Measurements from ENCODE around the gene ATAD3A. TPM values are rescaled to one million over a fixed set of nuclear protein-coding genes. Genes with fewer than 3 reads are reported as not detected.
"Not testable (repeated sequence)": the region's sequence is repeated elsewhere in the genome, so short reads cannot be mapped to it uniquely, and the experiment has no call there.

The ATAD3A gene
- total RNA-seq, 1 donor from 2014 or later: 18.5 TPM

DNA sequence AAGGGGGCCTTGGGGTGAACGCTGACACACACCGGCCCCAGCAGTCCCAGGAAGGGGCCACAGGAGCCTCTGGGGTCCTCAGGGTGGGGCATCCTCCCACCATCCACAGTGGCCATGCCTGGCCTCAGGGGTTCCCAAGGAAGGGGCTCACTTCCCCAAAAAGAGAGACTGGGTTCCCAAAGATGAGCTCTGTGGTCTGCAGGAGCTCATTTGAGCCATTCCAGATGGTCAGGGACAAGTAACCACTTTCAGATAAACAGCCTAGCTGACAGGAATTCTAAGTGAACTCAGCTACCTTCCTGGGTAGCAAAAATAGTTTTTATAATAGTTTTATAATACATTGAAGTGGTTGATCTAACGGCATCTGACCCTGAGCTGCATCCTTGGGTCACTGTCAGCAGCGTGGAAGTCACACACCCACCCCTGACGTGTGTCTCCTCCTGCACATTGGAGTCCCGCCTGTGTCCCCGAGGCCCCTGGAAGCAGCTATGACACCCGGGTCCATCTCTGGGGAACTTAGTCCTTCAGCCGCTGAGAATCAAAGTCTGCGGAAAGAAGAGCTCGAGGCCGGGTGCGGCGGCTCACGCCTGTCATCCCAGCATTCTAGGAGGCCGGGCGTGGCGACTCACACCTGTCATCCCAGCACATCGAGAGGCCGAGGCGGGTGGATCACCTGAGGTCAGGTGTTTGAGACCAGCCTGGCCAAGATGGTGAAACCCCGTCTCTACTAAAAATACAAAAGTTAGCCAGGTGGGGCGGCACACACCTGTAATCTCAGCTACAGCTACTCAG, 34.2 kb downstream of the ATAD3A start:
- intact Hi-C loops (cut with DNase I): no loop called here
- ATAC-seq (ENCODE audit: poor library complexity): no peak
- DNase-seq: no peak

- ATAC-seq (ENCODE audit: poor library complexity): no peak
- intact Hi-C loops (cut with DNase I): no loop called here
- no peak for DNase-seq
Observed at GRCh38 chr1:1547011-1547410, 35.0 kb downstream of the ATAD3A start.

GRCh38 chr1:1547476-1547875, 35.5 kb downstream of the ATAD3A start:
- ATAC-seq (ENCODE audit: poor library complexity) (no peak), DNase-seq (no peak)
- intact Hi-C loops (cut with DNase I): no loop called here

GRCh38 chr1:1548591-1548990, 36.6 kb downstream of the ATAD3A start:
- ATAC-seq (ENCODE audit: poor library complexity) (no peak), DNase-seq (no peak)
- intact Hi-C loops (cut with DNase I): no loop called here

GRCh38 chr1:1550087-1550486, 38.1 kb downstream of the ATAD3A start:
- ATAC-seq (ENCODE audit: poor library complexity): no peak
- no peak for DNase-seq
- intact Hi-C loops (cut with DNase I): no loop called here

DNA sequence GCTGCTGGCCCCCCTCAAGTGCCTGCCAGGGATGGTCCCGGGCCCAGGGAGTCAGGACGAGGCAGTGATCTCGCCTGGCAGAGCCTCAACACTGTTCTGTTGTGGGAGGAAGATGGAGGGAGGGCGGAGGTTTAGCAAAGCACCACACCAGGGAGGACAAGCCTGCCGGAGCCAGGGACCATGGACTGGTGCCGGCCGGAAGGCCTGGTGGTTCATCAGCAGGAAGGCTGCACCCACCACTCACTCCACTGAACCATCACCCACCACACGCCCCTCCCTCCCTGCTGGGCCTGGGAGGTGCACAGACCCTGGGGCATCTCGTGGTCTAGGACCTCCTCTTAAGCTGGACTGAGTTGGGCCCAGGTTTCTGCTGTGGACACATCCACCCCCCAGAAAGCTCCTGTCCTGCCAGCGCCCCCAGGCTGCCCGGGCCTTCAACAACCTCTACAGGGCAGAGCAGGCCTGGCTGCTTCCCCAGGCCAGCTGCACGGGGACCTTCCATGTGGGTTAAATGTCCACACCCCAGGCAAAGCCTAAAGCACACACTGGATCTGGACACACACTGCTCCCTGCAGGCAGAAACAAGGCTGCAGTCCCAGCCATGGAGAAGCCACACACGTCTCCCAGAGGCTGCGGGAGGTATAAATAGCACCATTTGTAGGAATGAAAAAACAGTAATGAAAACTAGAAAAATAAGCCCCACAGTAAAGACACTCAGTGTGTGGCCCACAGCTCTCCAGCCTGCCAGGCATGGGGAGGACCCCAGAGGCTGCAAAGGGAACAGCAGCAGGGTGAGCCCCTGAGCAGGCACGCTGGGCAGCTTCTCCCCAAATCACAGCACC, 38.9 kb downstream of the ATAD3A start:
- intact Hi-C loops (cut with DNase I): no loop called here
- ATAC-seq (ENCODE audit: poor library complexity) (peak; percentile 60), DNase-seq (peak; percentile 63)

DNA sequence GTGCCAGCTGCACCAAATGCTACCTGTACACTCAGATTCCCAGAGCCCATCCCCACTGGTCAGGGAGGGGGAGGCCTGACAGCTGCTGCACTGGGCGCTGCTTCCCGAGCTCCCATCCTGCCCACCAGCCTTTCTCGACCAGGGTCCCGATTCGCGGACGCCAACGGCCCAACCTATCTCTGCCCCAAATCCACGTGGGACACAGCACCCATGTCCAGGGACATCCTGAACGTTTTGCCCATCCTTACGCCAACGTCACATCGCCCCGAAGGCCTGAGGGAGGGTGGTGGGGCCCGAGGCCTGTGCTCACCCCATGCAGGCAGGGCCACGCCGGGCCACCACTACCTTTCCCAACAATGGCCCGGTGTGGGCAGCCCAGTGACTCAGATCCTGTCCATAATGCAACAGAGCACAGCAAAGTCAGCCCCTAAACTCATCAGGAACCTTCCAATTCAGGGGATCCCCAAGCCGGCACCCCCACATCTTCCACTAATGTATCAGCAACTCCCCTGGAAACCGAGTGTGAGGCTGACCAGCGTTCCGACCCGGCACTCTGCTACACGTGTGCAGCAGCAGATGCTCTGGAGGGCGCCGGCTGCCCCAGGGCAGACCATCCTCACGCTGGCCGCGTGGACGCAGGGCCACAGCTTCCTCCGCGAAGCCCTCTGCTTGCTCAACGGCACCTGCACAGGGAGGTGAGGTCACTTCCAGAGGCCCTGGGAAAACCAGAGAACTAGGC, 39.7 kb downstream of the ATAD3A start:
- no peak for DNase-seq
- ATAC-seq (ENCODE audit: poor library complexity): no peak
- intact Hi-C loops (cut with DNase I): no loop called here

GRCh38 chr1:1552263-1552639, 40.3 kb downstream of the ATAD3A start:
- intact Hi-C loops (cut with DNase I): no loop called here
- ATAC-seq (ENCODE audit: poor library complexity): no peak
- no peak for DNase-seq

- ATAC-seq (ENCODE audit: poor library complexity): no peak
- intact Hi-C loops (cut with DNase I): no loop called here
Observed at GRCh38 chr1:1553821-1554494, 42.0 kb downstream of the ATAD3A start.

GRCh38 chr1:1554550-1554925, 42.6 kb downstream of the ATAD3A start:
- DNase-seq: no peak
- ATAC-seq (ENCODE audit: poor library complexity): no peak
- intact Hi-C loops (cut with DNase I): no loop called here

More at GRCh38 chr1:1553821-1554494, 42.0 kb downstream of the ATAD3A start:
- no peak for DNase-seq

DNA sequence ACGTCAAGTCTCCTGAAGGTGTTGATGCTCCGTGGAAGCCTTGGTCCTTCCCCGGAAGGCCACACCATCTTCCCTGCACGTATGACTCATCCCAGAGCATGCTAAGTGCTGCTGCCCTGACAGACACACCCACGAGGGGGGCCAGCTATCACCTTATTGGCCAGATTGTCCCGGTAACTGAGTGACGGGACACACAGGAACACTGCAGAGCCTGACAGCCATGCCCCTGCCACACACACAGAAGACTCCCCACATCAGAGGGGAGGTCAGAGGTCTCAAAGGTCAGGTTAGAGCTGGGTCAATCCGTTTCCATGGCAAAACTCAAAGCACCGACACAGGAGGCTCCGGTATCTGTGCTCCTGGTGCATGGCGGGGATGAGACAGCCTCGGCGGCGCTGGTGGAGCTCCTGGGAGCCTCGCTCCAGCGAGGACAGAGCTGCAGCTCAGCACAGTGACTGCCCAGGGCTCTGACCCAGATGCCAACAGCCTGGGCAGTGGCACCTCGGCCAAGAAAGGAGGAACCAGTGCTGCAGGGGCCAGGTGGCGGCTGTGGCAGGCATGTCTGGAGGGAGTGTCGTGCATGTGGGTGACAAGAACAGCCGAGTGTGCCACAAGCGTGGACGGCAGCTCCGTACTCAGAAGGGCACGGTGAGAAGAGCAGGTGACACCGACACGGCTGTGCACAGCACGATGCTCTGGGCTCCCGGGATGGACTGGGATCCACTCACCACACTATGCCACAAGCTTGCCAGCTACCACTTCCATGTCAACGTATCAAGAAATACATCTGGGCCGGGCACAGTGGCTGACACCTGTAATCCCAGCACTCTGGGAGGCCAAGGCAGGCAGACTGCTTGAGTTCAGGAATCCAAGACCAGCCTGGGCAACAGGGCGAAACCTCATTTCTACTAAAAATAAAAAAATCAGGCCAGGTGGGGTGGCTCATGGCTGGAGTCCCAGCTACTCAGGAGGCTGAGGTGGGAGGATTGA, 43.3 kb downstream of the ATAD3A start:
- DNase-seq: no peak

GRCh38 chr1:1556505-1556904, 44.5 kb downstream of the ATAD3A start:
- DNase-seq: no peak
- no peak for ATAC-seq (ENCODE audit: poor library complexity)
- intact Hi-C loops (cut with DNase I): no loop called here

More for the DNA sequence above, 43.3 kb downstream of the ATAD3A start:
- intact Hi-C loops (cut with DNase I): no loop called here
- ATAC-seq (ENCODE audit: poor library complexity): no peak

DNA sequence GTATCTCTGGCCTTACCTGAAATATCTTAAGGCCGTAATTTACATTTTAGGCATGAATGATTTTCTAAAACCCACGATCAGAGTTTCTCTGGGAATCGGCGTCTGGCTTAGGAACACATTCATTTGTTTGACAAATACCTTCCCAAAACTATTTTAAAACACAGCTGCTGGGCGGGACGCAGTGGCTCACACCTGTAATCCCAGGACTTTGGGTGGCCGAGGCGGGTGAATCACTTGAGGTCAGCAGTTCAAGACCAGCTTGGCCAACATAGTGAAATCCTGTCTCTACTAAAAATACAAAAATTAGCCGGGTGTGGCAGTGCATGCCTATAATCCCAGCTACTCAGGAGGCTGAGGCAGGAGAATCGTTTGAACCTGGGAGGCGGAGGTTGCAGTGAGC, 45.0 kb downstream of the ATAD3A start:
- intact Hi-C loops (cut with DNase I); DNase-seq; ATAC-seq (ENCODE audit: poor library complexity): not testable (repeated sequence)

DNA sequence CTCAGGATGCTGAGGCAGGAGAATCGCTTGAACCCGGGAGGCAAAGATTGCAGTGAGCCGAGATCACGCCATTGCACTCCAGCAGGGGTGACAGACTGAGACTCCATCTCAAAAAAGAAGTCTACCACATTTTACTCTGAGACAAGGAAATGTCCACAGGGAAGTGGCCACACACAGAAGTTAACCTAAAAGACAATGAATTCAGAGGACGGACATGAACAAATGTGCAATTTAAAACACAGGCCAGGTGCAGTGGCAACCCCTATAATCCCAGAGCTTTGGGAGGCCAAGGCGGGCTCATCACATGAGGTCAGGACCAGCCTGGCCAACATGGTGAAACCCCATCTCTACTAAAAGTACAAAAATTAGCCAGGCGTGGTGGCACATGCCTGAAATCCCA, 45.7 kb downstream of the ATAD3A start:
- DNase-seq: not testable (repeated sequence)

GRCh38 chr1:1558591-1558990, 46.6 kb downstream of the ATAD3A start:
- intact Hi-C loops (cut with DNase I): no loop called here
- DNase-seq: no peak
- no peak for ATAC-seq (ENCODE audit: poor library complexity)

More for the DNA sequence above, 45.7 kb downstream of the ATAD3A start:
- ATAC-seq (ENCODE audit: poor library complexity); intact Hi-C loops (cut with DNase I): not testable (repeated sequence)

DNA sequence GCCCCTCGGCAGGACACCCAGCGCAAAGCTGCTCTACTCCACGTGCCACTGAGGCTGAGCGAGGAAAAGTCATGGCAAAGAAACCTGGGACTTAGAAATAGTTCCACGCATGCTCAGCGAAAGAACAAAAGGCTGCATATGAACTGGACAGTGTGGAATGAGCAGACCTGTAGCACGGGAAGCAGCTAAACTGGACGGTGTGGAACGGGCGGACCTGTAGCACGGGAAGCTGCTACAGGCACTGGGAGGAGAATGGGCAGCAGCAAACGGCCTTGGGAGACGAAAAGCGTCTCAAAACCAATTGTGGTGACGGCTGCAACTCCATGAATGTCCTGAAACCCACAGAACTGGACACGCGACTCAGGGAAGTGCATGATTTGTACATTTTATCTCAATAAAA, 47.1 kb downstream of the ATAD3A start:
- intact Hi-C loops (cut with DNase I): no loop called here
- no peak for ATAC-seq (ENCODE audit: poor library complexity)
- DNase-seq: no peak

DNA sequence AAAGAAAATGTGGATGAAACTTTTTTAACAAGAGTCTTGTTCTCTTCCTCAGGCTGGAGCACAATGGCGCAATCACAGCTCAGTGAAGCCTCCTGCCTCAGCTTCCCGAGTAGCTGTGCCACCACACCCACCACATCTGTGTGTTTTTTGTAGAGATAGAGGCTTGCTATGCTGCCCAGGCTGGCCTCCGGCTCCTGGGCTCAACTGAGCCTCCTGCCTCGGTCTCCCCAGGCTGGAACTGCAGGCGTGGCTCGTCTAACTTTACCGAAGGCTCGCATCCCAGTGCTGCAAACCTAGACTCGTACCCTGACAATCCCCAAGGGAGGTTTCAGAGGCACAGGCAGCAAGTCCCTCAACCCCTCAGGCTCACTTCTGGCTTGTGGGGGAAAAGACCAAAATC, 48.2 kb downstream of the ATAD3A start:
- ATAC-seq (ENCODE audit: poor library complexity): no peak
- intact Hi-C loops (cut with DNase I): no loop called here
- DNase-seq: no peak

Measured in Right ventricle myocardium superior (tissue), 1 donor.